GM19328 (cell line): ENCODE measurements around the gene CENPS.
"Not testable (repeated sequence)": the region's sequence is repeated elsewhere in the genome, so short reads cannot be mapped to it uniquely, and the experiment has no call there.

Source experiments
- ATAC-seq: cut with Tn5 transposase; IDR thresholded peaks from one replicate; pipeline ENCODE4 v1.9.1; 2021; ENCODE audit warnings: mild to moderate bottlenecking, moderate library complexity; ENCODE audit not compliant: unreplicated experiment

Gene CENPS

DNA sequence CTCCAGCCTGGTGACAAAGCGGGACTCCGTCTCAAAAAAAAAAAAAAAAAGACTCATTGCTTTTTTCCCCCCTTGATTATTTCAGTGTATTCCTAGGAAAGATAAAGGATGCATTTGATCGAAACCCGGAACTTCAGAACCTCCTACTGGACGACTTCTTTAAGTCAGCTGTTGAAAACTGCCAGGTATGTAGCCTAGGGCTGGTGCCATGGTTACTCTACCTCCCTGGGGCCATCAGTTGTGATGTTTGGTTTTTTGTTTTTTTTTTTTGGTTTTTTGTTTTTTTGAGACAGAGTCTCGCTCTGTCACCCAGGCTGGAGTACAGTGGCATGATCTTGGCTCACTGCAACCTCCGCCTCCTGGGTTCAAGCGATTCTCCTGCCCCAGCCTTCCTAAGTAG is 11.5 kb upstream of the CENPS start:
- ATAC-seq, result not testable (repeated sequence)

GRCh38 chr1:10419351-10419750 is 10.9 kb upstream of the CENPS start:
- no peak for ATAC-seq

- ATAC-seq, result no peak
Observed at GRCh38 chr1:10421637-10422036, 8.6 kb upstream of the CENPS start.

- no peak for ATAC-seq
Observed at GRCh38 chr1:10424034-10424433, 6.2 kb upstream of the CENPS start.

- no peak for ATAC-seq
Observed at GRCh38 chr1:10424651-10425050, 5.6 kb upstream of the CENPS start.

GRCh38 chr1:10425826-10426534 is 4.3 kb upstream of the CENPS start:
- not testable (repeated sequence) for ATAC-seq

DNA sequence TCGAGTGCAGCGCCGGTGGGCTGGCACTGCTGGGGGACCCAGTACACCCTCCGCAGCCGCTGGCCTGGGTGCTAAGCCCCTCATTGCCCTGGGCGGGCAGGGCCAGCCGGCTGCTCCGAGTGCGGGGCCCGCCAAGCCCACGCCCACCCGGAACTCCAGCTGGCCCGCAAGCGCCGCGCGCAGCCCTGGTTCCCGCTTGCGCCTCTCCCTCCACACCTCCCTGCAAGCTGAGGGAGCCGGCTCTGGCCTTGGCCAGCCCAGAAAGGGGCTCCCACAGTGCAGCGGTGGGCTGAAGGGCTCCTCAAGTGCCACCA is 3.7 kb upstream of the CENPS start:
- not testable (repeated sequence) for ATAC-seq

DNA sequence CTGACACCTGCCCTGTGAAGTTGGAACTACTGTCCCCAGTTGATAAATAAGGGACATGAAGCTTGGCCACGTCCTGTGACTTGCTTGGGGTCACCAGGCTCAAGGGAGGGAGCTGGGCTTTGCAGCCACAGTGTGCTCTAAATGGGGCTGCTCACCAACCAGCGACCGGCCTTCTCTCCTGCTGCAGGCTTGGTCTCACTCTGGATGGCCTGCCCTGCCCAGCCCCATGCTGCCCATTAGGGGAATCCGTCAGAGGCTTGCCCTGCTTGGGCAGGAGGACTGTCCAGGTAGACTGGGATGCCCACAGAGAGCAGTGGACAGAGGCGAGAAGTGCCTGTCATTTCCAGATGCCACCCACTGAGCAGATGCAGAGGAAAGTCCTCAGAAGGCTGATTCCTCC is 1.2 kb upstream of the CENPS start:
- ATAC-seq, result no peak

- no peak for ATAC-seq
Observed at GRCh38 chr1:10429868-10430215, 391 bp upstream of the CENPS start.

DNA sequence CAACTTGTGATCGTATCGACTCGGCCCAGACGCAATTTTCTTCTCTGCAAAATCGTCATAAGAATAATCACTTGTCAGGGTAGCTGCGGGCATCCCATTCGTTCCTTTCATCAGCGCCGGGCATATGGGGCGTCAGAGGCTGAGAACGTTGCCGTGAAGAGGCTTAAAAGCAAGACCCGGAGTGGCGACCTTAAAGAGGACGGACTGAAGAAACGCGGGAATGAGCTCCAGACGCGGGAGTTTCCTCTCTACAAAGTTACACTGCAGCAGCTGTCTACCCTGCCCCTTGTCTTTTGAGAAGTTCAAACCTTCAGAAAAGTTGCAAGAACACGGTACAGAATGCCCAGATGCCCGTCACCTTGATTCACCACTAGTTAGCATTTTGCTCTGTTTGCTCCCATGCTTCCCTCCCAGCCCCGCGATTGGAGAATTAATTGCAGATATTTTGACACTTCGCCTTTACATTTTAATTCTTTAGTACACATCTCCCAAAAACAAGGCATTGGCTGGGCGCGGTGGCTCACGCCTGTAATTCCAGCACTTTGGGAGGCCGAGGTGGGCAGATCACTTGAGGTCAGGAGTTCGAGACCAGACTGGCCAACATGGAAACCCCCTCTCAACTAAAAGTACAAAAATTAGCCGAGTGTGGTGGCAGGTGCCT is 967 bp downstream of the CENPS start:
- ATAC-seq, result no peak

DNA sequence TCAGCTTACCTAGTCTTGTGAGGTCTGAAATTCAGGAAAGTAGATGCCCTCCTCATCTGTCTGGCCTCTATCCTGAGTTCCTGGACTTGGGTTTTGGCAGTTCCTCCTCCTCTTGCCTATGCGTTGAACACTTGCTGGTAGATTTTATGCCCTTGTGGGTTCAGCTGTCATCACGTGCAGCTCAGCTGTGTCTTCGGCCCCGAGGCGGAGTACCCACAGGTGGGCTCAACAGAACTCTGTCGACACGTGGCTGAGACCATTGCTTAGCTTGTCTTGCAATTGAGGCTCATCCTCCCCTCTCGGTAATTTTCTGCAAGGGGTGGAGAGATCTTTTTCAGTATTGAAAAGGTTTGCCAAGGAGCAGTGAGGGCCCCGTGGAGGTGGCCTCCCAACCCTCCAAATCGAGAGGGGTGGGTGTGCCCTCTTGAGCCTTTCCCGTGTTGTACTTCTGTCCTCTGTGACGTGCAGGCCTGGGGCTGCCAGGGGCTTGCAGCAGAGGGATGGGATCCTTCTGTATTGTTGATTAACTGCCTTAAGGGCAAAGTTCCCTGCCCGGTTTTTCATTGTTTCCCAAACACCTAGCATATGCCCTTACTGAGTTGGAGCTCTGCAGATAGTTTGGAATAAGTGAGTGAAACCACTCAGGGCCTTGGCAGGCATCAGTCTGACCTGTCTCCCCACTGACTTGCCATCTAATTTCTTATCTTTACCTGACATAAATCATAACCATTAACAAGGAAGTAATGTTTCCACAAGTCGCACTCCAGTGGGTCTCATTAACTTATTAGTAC is 2.9 kb downstream of the CENPS start:
- no peak for ATAC-seq

GRCh38 chr1:10433790-10434189 is 3.6 kb downstream of the CENPS start:
- no peak for ATAC-seq

GRCh38 chr1:10434590-10434989 is 4.4 kb downstream of the CENPS start:
- ATAC-seq, result no peak

DNA sequence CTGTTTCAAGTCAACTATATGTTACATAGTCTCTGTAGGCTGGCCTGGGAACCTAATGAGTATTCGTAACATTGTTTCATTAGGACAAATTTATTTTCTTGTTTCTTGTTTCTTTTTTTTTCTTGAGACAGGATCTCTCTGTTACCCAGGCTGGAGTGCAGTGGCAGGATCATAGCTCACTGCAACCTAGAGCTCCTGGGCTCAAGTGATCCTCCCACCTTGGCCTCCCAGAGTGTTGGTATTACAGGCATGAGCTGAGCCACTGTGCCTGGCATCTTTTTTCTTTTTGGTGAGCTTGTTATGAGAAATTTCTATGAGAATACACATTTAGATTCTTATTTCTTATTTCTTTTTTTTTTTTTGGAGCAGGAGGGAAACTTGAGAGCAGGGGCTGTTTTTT is 6.8 kb downstream of the CENPS start:
- no peak for ATAC-seq

DNA sequence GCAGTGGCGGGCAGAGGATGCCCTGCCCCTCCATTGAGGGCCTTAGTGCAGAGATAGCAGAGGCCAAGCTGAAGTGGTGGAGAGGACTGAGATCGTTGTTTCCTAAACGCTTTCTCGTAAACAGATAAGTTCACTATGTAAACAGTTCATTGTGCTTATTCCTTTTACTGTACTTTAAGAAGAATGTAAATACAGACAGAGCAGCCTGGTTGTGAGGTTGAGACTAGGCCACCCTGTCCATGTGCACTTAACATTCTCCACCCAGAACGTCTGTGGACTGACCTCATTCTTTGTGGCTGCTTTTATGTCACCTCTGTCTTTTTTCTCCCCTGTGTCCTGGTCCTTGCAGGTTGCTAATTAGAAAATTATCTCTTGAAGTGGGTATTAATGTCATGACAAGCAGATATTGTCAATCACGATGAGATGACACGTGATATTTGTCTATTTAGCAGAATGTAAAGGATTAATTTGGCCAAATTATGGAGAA is 8.5 kb downstream of the CENPS start:
- ATAC-seq, result no peak

- ATAC-seq, result no peak
Observed at GRCh38 chr1:10440305-10440704, 10.1 kb downstream of the CENPS start.

DNA sequence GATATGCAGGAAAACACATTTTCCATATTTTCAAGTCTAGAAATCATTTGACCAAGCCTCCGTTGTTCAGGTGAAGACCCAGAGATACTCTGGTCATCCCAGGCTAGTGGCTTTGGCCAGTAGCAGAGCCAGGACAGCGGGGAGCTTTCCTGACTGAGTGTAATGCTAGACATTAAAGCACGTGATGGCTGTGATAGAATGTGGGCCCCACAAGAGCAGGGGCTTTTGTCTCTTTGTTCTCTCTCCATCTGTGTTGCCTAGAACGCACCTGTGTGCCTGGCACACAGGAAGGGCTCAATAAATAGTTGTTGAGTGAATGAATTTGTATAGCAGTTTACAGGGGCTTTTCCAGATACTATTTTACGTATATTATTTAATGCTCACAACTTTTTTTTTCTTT is 10.6 kb downstream of the CENPS start:
- ATAC-seq, result no peak

GRCh38 chr1:10444248-10444647 is 14.0 kb downstream of the CENPS start:
- no peak for ATAC-seq

DNA sequence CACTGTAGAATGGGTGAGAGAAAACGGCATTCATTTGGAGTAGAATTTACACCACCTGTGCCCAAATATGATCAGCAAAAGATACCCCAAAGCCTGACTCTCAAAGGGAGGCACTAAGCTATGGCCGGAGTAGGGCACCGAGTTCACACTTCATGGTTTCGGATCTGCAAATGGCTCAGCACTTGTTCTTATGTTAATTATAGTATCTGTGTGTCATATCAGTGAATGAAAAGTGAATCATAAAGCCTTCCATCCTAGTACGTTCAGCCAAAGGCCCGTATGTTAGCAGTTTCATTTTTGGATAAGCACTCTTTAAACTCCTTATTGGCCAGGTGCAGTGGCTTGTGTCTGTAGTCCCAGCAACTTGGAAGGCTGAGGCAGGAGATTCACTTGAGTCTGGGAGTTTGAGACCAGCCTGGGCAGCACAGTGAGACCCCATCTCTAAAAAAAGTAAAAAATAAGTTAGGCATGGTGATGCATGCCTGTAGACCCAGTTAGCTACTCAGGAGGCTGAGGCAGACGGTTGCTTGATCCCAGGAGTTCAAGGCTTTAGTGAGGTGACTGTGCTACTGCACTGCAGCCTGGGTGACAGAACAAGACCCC is 14.7 kb downstream of the CENPS start:
- ATAC-seq, result no peak

- ATAC-seq, result no peak
Observed at GRCh38 chr1:10446790-10447422, 16.7 kb downstream of the CENPS start.

DNA sequence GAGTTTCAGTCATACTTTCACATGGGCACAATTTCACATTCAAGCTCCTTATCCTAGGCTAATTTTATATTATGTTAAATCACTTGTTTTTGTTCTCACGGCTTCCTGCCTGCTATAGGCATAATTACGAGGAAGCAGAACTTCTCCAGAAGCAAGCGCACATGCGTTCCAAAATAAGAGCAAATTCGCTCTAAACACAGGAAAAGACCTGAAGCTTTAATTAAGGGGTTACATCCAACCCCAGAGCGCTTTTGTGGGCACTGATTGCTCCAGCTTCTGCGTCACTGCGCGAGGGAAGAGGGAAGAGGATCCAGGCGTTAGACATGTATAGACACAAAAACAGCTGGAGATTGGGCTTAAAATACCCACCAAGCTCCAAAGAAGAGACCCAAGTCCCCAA is 19.5 kb downstream of the CENPS start, which contains the start of gene CORT:
TSS of gene CORT (plus strand) at position 281 of the 400 bp plus-strand sequence. CDS start 193 bp downstream, outside the sequence.
- ATAC-seq, result no peak
